ENCODE measurements around the gene MYRIP.

The MYRIP gene

DNA sequence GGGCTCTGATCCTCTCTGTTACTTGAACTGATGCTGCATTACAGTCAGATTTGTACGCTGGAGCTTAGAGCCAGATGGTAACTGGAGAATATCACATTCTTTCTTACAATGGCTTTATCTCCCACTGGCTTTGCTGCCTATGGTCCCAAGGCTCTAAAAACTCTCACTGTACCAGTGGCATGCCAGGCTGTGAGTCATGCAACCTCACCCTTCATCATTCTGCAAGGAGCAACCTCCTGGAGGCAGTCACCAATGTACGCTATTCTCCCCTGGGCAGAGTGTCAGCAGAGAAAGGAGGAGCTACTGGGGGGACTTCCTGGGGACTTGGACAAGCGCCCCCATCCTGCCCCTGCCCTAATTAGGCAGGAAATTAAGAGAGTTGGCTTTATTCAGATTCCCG is 402.2 kb downstream of the MYRIP start:
- Histone ChIP-seq H3K4me3 (ENCODE audit: insufficient read depth in 1 of 2, low read depth in 1 of 2, low read length in 2 of 2) (no peak overlapping the region), H3K23ac (ENCODE audit: low read length in 2 of 2) (no peak overlapping the region), H2BK5ac (ENCODE audit: low read depth, low read length, poor library complexity, severe bottlenecking) (no peak overlapping the region), H3K18ac (ENCODE audit: low read depth in 1 of 2, low read length in 2 of 2) (no peak overlapping the region), H3K4ac (ENCODE audit: low read depth in 1 of 2, low read length in 2 of 2) (no peak overlapping the region), H2BK15ac (ENCODE audit: low read depth, poor library complexity, severe bottlenecking) (no peak overlapping the region), H3K9ac (ENCODE audit: low read length) (no peak overlapping the region), H4K91ac (ENCODE audit: low read length) (no peak overlapping the region), H3K4me2 (ENCODE audit: low read length, poor library complexity, severe bottlenecking) (no peak overlapping the region), H2AK5ac (ENCODE audit: low read length, severe bottlenecking) (no peak overlapping the region), H4K8ac (ENCODE audit: low read length) (no peak overlapping the region), H2AFZ (ENCODE audit: low read depth, low read length) (no peak overlapping the region), H3K36me3 (ENCODE audit: control insufficient read depth in 1 of 2, insufficient read depth in 2 of 2, low read depth in 1 of 2, low read length in 2 of 2) (no peaks in the 10 kb centered on the region), H3K4me1 (ENCODE audit: control insufficient read depth, insufficient read depth, low read depth, low read length) (no peaks in the 10 kb centered on the region), H3K9me3 (ENCODE audit: control insufficient read depth, low read length) (no peaks in the 10 kb centered on the region), H2BK12ac (ENCODE audit: low read length in 2 of 2) (no peak overlapping the region), H2BK120ac (ENCODE audit: low read depth, low read length) (no peak overlapping the region), H3K14ac (ENCODE audit: low read length in 2 of 2) (peak overlapping the region in 1 of 2 experiments; percentile 11), H3K27ac (ENCODE audit: low read length, poor library complexity, severe bottlenecking) (no peak overlapping the region), H3K79me1 (replicated peaks; ENCODE audit: low read length, poor library complexity, severe bottlenecking) (no peaks in the 10 kb centered on the region), H3K27me3 (ENCODE audit: control insufficient read depth in 1 of 2, insufficient read depth in 1 of 2, low read length in 2 of 2) (no peaks in the 10 kb centered on the region)
- DNase-seq, result no peak
- WGBS, result 77% methylated on average over 4 of the region's 4 CpGs

DNA sequence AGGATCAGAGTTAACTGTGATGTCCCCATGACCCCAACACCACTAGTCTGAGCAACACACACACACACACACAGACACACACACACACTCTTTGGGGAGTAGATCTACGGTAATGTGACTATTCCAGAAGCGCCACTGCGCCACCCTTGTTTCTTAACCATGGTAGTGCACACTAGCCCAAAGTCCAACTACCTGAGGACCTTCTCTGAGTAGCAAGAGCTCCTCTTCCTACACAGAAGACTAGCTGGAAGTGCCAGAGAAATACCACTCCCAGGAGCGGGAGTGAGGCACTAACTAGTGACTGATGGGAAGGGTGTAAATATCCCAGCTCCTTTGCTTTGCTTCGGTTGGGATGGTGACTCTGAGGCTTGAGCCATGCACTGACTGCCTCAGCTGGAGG is 404.1 kb downstream of the MYRIP start:
- Histone ChIP-seq H3K18ac (ENCODE audit: low read depth in 1 of 2, low read length in 2 of 2) (no peak overlapping the region), H2AFZ (ENCODE audit: low read depth, low read length) (no peak overlapping the region), H2BK12ac (ENCODE audit: low read length in 2 of 2) (no peak overlapping the region), H3K27ac (ENCODE audit: low read length, poor library complexity, severe bottlenecking) (no peak overlapping the region), H3K23ac (ENCODE audit: low read length in 2 of 2) (no peak overlapping the region), H2BK5ac (ENCODE audit: low read depth, low read length, poor library complexity, severe bottlenecking) (no peak overlapping the region), H3K4ac (ENCODE audit: low read depth in 1 of 2, low read length in 2 of 2) (no peak overlapping the region), H2BK120ac (ENCODE audit: low read depth, low read length) (no peak overlapping the region), H3K9ac (ENCODE audit: low read length) (no peak overlapping the region), H3K9me3 (ENCODE audit: control insufficient read depth, low read length) (no peaks in the 10 kb centered on the region), H2AK5ac (ENCODE audit: low read length, severe bottlenecking) (no peak overlapping the region), H3K4me3 (ENCODE audit: insufficient read depth in 1 of 2, low read depth in 1 of 2, low read length in 2 of 2) (no peak overlapping the region), H4K8ac (ENCODE audit: low read length) (no peak overlapping the region), H2BK15ac (ENCODE audit: low read depth, poor library complexity, severe bottlenecking) (no peak overlapping the region), H3K79me1 (replicated peaks; ENCODE audit: low read length, poor library complexity, severe bottlenecking) (no peaks in the 10 kb centered on the region), H3K14ac (ENCODE audit: low read length in 2 of 2) (no peak overlapping the region), H3K4me2 (ENCODE audit: low read length, poor library complexity, severe bottlenecking) (no peak overlapping the region), H3K36me3 (ENCODE audit: control insufficient read depth in 1 of 2, insufficient read depth in 2 of 2, low read depth in 1 of 2, low read length in 2 of 2) (no peaks in the 10 kb centered on the region), H4K91ac (ENCODE audit: low read length) (no peak overlapping the region), H3K27me3 (ENCODE audit: control insufficient read depth in 1 of 2, insufficient read depth in 1 of 2, low read length in 2 of 2) (no peaks in the 10 kb centered on the region), H3K4me1 (ENCODE audit: control insufficient read depth, insufficient read depth, low read depth, low read length) (no peaks in the 10 kb centered on the region)
- no peak for DNase-seq
- WGBS, result 68% methylated on average over 5 of the region's 5 CpGs

DNA sequence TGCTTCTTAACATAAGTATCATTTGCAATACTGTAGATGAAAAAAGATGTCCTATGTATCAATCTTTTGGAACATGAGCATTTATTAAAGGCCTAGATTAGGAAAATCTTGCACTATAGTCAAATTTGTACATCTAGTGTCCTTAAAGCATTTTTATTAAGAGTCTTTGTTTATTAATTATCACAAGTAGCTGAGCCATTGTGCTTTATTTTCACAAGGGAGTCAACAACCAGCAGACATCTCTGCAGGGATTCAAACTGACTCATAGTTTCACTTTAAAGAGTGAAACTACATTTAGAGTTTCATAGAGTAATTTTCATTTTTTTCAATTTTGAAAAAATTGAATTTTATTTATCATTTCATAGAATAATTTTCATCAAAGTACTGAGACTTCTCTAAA is 405.6 kb downstream of the MYRIP start:
- H3K23ac ChIP-seq (ENCODE audit: low read length in 2 of 2), result no peak overlapping the region
- no peak overlapping the region for H3K4ac ChIP-seq (ENCODE audit: low read depth in 1 of 2, low read length in 2 of 2)
- H2AK5ac ChIP-seq (ENCODE audit: low read length, severe bottlenecking), result no peak overlapping the region
- no peaks in the 10 kb centered on the region for H3K4me1 ChIP-seq (ENCODE audit: control insufficient read depth, insufficient read depth, low read depth, low read length)
- no peak overlapping the region for H3K9ac ChIP-seq (ENCODE audit: low read length)
- H2BK5ac ChIP-seq (ENCODE audit: low read depth, low read length, poor library complexity, severe bottlenecking), result no peak overlapping the region
- no peak overlapping the region for H2BK120ac ChIP-seq (ENCODE audit: low read depth, low read length)
- H3K27me3 ChIP-seq (ENCODE audit: control insufficient read depth in 1 of 2, insufficient read depth in 1 of 2, low read length in 2 of 2), result no peaks in the 10 kb centered on the region
- H3K36me3 ChIP-seq (ENCODE audit: control insufficient read depth in 1 of 2, insufficient read depth in 2 of 2, low read depth in 1 of 2, low read length in 2 of 2), result no peaks in the 10 kb centered on the region
- no peak for DNase-seq
- no peak overlapping the region for H3K27ac ChIP-seq (ENCODE audit: low read length, poor library complexity, severe bottlenecking)
- no peak overlapping the region for H2AFZ ChIP-seq (ENCODE audit: low read depth, low read length)
- H3K9me3 ChIP-seq (ENCODE audit: control insufficient read depth, low read length), result no peaks in the 10 kb centered on the region
- H2BK12ac ChIP-seq (ENCODE audit: low read length in 2 of 2), result no peak overlapping the region
- H4K91ac ChIP-seq (ENCODE audit: low read length), result no peak overlapping the region
- no peak overlapping the region for H3K4me3 ChIP-seq (ENCODE audit: insufficient read depth in 1 of 2, low read depth in 1 of 2, low read length in 2 of 2)
- H4K8ac ChIP-seq (ENCODE audit: low read length), result no peak overlapping the region
- no peak overlapping the region for H2BK15ac ChIP-seq (ENCODE audit: low read depth, poor library complexity, severe bottlenecking)
- no peaks in the 10 kb centered on the region for H3K79me1 ChIP-seq (replicated peaks; ENCODE audit: low read length, poor library complexity, severe bottlenecking)
- no peak overlapping the region for H3K4me2 ChIP-seq (ENCODE audit: low read length, poor library complexity, severe bottlenecking)
- no peak overlapping the region for H3K14ac ChIP-seq (ENCODE audit: low read length in 2 of 2)
- H3K18ac ChIP-seq (ENCODE audit: low read depth in 1 of 2, low read length in 2 of 2), result no peak overlapping the region

DNA sequence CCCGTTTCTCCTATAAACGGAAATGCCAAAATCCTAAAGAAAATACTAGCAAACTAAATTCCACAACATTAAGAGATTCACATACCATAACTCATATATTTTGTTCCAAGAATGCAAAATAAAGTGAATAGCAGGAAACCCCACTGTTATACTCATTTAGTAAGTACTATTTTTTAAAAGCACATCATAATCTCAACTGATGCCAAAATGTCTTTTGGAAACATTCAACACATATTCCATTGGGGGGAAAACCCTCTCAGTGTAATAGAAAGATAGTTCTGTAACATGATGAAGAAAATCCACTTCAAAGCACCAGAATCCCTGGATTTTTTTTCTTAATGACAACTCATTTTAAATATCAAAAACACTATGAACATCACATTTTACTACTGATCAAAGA is 407.1 kb downstream of the MYRIP start:
- H3K27ac ChIP-seq (ENCODE audit: low read length, poor library complexity, severe bottlenecking), result no peak overlapping the region
- H3K4me2 ChIP-seq (ENCODE audit: low read length, poor library complexity, severe bottlenecking), result no peak overlapping the region
- no peak overlapping the region for H3K18ac ChIP-seq (ENCODE audit: low read depth in 1 of 2, low read length in 2 of 2)
- no peak overlapping the region for H2AK5ac ChIP-seq (ENCODE audit: low read length, severe bottlenecking)
- H4K8ac ChIP-seq (ENCODE audit: low read length), result no peak overlapping the region
- H3K9me3 ChIP-seq (ENCODE audit: control insufficient read depth, low read length), result no peaks in the 10 kb centered on the region
- H3K9ac ChIP-seq (ENCODE audit: low read length), result no peak overlapping the region
- no peak overlapping the region for H2BK5ac ChIP-seq (ENCODE audit: low read depth, low read length, poor library complexity, severe bottlenecking)
- no peak overlapping the region for H2BK12ac ChIP-seq (ENCODE audit: low read length in 2 of 2)
- no peak overlapping the region for H3K14ac ChIP-seq (ENCODE audit: low read length in 2 of 2)
- H3K4ac ChIP-seq (ENCODE audit: low read depth in 1 of 2, low read length in 2 of 2), result no peak overlapping the region
- no peak overlapping the region for H2BK120ac ChIP-seq (ENCODE audit: low read depth, low read length)
- no peak overlapping the region for H3K23ac ChIP-seq (ENCODE audit: low read length in 2 of 2)
- H4K91ac ChIP-seq (ENCODE audit: low read length), result no peak overlapping the region
- no peak overlapping the region for H2BK15ac ChIP-seq (ENCODE audit: low read depth, poor library complexity, severe bottlenecking)
- H3K36me3 ChIP-seq (ENCODE audit: control insufficient read depth in 1 of 2, insufficient read depth in 2 of 2, low read depth in 1 of 2, low read length in 2 of 2), result no peaks in the 10 kb centered on the region
- no peak overlapping the region for H3K4me3 ChIP-seq (ENCODE audit: insufficient read depth in 1 of 2, low read depth in 1 of 2, low read length in 2 of 2)
- no peak for DNase-seq
- no peaks in the 10 kb centered on the region for H3K79me1 ChIP-seq (replicated peaks; ENCODE audit: low read length, poor library complexity, severe bottlenecking)
- WGBS, result 56% methylated on average over 2 of the region's 2 CpGs
- H3K4me1 ChIP-seq (ENCODE audit: control insufficient read depth, insufficient read depth, low read depth, low read length), result no peaks in the 10 kb centered on the region
- no peaks in the 10 kb centered on the region for H3K27me3 ChIP-seq (ENCODE audit: control insufficient read depth in 1 of 2, insufficient read depth in 1 of 2, low read length in 2 of 2)
- H2AFZ ChIP-seq (ENCODE audit: low read depth, low read length), result no peak overlapping the region
